Measurements from ENCODE around the gene PPIH.
"Not testable (repeated sequence)": the region's sequence is repeated elsewhere in the genome, so short reads cannot be mapped to it uniquely, and the experiment has no call there.

Gene PPIH

DNA sequence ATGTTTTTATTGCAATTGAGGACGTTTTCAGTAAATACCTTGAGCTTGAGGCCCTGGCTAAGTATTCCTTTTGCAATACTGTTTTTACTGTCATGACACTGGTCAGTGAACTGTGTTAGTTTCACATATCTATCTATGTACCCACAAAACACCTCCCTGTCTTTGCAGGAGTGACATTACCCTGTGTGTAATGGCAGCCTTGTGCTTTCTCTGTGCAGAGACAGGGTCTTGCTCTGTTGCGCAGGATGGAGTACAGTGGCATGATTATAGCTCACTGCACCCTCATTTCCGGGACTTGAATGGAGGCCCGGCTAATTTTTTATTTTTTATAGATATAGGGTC is 32.9 kb downstream of the PPIH start:
- no peak for DNase-seq
- Mint-ChIP-seq H3K9me3 (no peaks in the 10 kb centered on the region), H3K27me3 (no peaks in the 10 kb centered on the region), H3K27ac (no peak overlapping the region), H3K4me1 (peaks cover 74% of the 10 kb centered on the region), H3K4me3 (no peak overlapping the region), H3K36me3 (peaks cover 45% of the 10 kb centered on the region)
- CTCF ChIA-PET, result interaction anchor here (0.8 to 1.3 kb wide), 4 partner anchors 33 to 347 kb away, joined by 3 to 5 read pairs (median 4); partner anchors contain the start of gene PPIH

GRCh38 chr1:42692461-42692860 is 34.2 kb downstream of the PPIH start:
- H3K27me3 Mint-ChIP-seq, result no peaks in the 10 kb centered on the region
- no peak for DNase-seq
- no peak overlapping the region for H3K4me3 Mint-ChIP-seq
- H3K36me3 Mint-ChIP-seq, result peaks cover 49% of the 10 kb centered on the region
- CTCF ChIA-PET, result no interaction called here
- H3K4me1 Mint-ChIP-seq, result peaks cover 61% of the 10 kb centered on the region
- H3K9me3 Mint-ChIP-seq, result no peaks in the 10 kb centered on the region
- H3K27ac Mint-ChIP-seq, result no peak overlapping the region

DNA sequence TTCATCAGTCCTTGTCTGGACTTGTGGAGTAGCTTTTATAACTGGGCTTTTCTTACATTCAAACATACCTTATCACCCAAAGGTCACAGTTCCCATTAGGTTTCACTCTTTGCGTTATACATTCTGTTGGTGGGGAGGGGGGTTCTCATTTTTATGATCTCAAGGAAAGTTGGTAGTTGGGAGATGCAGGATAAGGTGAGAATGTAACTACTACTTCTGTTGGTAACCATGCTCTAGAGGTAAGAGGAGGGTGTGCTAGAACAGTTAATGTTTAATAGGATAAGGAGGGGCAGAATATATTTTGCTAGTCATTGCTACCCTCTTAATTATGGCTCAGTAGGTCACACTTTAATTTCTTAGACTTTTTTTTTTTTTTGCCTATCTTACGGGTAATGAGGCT is 34.7 kb downstream of the PPIH start:
- CTCF ChIA-PET, result no interaction called here
- peaks cover 56% of the 10 kb centered on the region for H3K4me1 Mint-ChIP-seq
- DNase-seq, result no peak
- H3K27ac Mint-ChIP-seq, result no peak overlapping the region
- H3K9me3 Mint-ChIP-seq, result no peaks in the 10 kb centered on the region
- H3K36me3 Mint-ChIP-seq, result peaks cover 47% of the 10 kb centered on the region
- H3K4me3 Mint-ChIP-seq, result no peak overlapping the region
- H3K27me3 Mint-ChIP-seq, result no peaks in the 10 kb centered on the region

DNA sequence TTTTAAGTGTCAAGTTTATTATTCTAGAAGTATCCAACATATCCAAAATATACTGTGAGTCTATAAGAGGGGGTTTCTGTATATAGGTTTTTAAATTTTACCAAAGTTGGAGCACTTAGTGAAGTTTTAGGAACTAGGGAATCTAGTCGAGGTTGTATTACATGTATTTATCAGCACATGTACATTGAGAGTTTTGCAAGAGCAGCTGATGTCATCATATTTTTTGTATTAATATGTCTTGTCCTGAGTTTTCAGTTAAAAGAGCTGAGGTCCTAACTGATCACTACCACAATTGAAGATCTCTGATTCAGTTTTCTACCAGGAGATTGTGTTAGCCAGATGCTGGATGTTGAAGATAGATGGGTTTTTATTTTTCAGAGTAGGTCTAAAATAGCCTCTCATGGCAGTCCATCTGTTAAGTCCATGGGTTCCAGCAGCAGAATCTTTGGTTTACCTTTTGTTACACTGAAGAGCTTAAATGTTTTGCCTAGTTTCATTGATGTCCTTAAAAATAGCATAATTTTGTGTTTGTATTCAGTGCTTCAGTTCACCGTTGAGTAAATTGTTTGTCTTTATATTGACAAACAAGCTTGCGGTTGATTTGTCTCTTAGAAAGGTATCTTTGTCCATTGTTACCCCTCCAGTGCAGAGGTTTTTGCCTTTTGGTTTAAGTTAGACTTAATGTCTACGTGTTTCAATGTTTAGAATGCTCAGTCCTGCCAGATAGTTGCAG is 40.0 kb downstream of the PPIH start:
- no peak overlapping the region for H3K27ac Mint-ChIP-seq
- H3K4me1 Mint-ChIP-seq, result peaks cover 12% of the 10 kb centered on the region
- no peaks in the 10 kb centered on the region for H3K27me3 Mint-ChIP-seq
- H3K9me3 Mint-ChIP-seq, result no peaks in the 10 kb centered on the region
- DNase-seq, result no peak
- H3K4me3 Mint-ChIP-seq, result no peak overlapping the region
- peaks cover 81% of the 10 kb centered on the region for H3K36me3 Mint-ChIP-seq
- CTCF ChIA-PET, result no interaction called here

- H3K36me3 Mint-ChIP-seq, result peaks cover 86% of the 10 kb centered on the region
- no peak overlapping the region for H3K4me3 Mint-ChIP-seq
- no peak overlapping the region for H3K27ac Mint-ChIP-seq
Measured at GRCh38 chr1:42700006-42700405, 41.8 kb downstream of the PPIH start.

GRCh38 chr1:42703888-42704464 is 45.8 kb downstream of the PPIH start:
- H3K27ac Mint-ChIP-seq, result no peak overlapping the region
- DNase-seq, result no peak
- H3K27me3 Mint-ChIP-seq, result no peaks in the 10 kb centered on the region
- H3K9me3 Mint-ChIP-seq, result no peaks in the 10 kb centered on the region
- CTCF ChIA-PET, result no interaction called here
- H3K4me1 Mint-ChIP-seq, result no peaks in the 10 kb centered on the region
- H3K36me3 Mint-ChIP-seq, result peaks cover 81% of the 10 kb centered on the region
- no peak overlapping the region for H3K4me3 Mint-ChIP-seq

More at GRCh38 chr1:42700006-42700405, 41.8 kb downstream of the PPIH start:
- Mint-ChIP-seq H3K4me1 (peaks cover 4% of the 10 kb centered on the region), H3K27me3 (no peaks in the 10 kb centered on the region), H3K9me3 (no peaks in the 10 kb centered on the region)
- CTCF ChIA-PET, result no interaction called here
- DNase-seq, result no peak

GRCh38 chr1:42712808-42713207 is 54.6 kb downstream of the PPIH start:
- peaks cover 17% of the 10 kb centered on the region for H3K9me3 Mint-ChIP-seq
- CTCF ChIA-PET, H3K4me3 Mint-ChIP-seq, DNase-seq, H3K27me3 Mint-ChIP-seq, H3K4me1 Mint-ChIP-seq, H3K27ac Mint-ChIP-seq: not testable (repeated sequence)
- H3K36me3 Mint-ChIP-seq, result peaks cover 78% of the 10 kb centered on the region

DNA sequence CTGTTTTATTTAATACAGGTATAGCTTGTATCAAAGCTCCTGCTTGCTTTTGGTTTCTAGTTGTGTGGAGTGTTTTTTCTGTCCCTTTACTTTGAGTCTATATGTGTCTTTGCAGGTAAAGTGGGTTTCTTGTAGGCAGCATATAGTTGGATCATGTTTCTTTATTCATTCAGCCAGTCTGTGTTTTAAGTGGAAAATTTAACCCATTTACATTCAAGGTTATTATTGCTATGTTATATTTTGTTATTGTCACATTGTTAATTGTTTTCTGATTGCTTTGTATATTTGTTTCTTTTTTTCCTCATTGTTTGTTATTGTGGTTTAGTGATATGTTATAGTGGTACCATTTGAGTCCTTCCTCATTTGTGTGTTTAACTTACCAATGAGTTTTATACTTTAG is 55.1 kb downstream of the PPIH start:
- Mint-ChIP-seq H3K27me3 (no peaks in the 10 kb centered on the region), H3K4me1 (peaks cover 10% of the 10 kb centered on the region), H3K9me3 (peaks cover 17% of the 10 kb centered on the region), H3K36me3 (peaks cover 75% of the 10 kb centered on the region), H3K4me3 (no peak overlapping the region), H3K27ac (no peak overlapping the region)
- DNase-seq, result no peak
- CTCF ChIA-PET, result no interaction called here

DNA sequence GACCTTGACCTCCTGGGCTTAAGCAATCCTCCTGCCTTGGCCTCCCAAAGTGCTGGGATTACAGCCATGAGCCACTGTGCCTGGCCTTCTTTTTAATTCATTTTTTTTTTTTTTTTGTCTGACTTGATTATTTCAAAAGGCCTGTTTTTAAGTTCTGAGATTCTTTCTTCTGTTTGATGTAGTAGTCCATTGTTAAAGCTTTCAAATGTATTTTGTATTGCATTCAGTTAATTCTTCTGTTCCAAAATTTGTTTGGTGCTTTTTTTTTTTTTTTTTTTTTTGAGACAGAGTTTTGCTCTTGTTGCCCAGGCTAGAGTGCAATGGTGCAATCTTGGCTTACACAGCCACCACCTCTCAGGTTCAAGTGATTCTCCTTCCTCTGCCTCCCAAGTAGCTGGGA is 56.2 kb downstream of the PPIH start:
- H3K36me3 Mint-ChIP-seq, result peaks cover 68% of the 10 kb centered on the region
- H3K27ac Mint-ChIP-seq, H3K4me1 Mint-ChIP-seq, CTCF ChIA-PET, H3K4me3 Mint-ChIP-seq, DNase-seq, H3K27me3 Mint-ChIP-seq: not testable (repeated sequence)
- peaks cover 17% of the 10 kb centered on the region for H3K9me3 Mint-ChIP-seq

GRCh38 chr1:42720868-42721267 is 62.6 kb downstream of the PPIH start:
- Mint-ChIP-seq H3K36me3 (peaks cover 16% of the 10 kb centered on the region), H3K27me3 (peaks cover 7% of the 10 kb centered on the region), H3K4me1 (no peaks in the 10 kb centered on the region), H3K27ac (peak overlapping the region; percentile 26), H3K4me3 (no peak overlapping the region), H3K9me3 (no peaks in the 10 kb centered on the region)
- DNase-seq, result no peak
- CTCF ChIA-PET, result no interaction called here

DNA sequence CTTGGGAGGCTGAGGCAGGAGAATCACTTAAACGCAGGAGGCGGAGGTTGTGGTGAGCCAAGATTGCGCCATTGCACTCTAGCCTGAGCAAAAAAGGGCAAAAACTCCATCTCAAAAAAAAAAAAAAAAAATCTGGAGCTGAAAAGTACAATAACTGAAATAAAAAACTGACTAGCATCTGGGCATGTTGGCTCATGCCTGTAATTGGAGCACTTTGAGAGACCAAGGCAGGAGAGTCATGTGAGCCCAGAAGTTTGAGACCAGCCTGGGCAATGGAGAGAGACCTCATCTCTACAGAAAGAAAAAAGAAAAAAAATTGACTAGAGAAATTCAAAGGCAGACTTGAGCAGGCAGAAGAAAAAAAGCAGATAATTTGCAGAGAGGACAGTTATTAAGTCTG is 63.7 kb downstream of the PPIH start:
- no peaks in the 10 kb centered on the region for H3K4me1 Mint-ChIP-seq
- H3K27ac Mint-ChIP-seq, result no peak overlapping the region
- no peak for DNase-seq
- CTCF ChIA-PET, result no interaction called here
- no peaks in the 10 kb centered on the region for H3K9me3 Mint-ChIP-seq
- peaks cover 7% of the 10 kb centered on the region for H3K27me3 Mint-ChIP-seq
- no peak overlapping the region for H3K4me3 Mint-ChIP-seq
- peaks cover 9% of the 10 kb centered on the region for H3K36me3 Mint-ChIP-seq

DNA sequence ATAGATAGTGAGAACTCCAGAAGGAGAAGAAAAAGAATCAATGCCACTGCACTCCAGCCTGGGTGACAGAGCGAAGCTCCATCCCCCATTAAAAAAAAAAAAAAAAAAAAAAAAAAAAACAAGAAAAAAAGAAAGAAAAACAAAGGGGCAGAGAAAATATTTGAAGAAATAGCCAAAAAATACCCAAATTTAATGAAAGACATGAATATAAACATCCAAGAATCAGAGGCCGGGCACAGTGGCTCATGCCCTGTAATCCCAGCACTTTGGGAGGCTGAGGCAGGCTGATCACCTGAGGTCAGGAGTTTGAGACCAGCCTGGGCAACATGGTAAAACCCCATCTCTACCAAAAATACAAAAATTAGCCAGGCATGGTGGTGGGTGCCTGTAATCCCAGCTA is 64.2 kb downstream of the PPIH start:
- H3K27ac Mint-ChIP-seq, DNase-seq, H3K4me3 Mint-ChIP-seq, H3K4me1 Mint-ChIP-seq, CTCF ChIA-PET, H3K9me3 Mint-ChIP-seq, H3K36me3 Mint-ChIP-seq, H3K27me3 Mint-ChIP-seq: not testable (repeated sequence)

DNA sequence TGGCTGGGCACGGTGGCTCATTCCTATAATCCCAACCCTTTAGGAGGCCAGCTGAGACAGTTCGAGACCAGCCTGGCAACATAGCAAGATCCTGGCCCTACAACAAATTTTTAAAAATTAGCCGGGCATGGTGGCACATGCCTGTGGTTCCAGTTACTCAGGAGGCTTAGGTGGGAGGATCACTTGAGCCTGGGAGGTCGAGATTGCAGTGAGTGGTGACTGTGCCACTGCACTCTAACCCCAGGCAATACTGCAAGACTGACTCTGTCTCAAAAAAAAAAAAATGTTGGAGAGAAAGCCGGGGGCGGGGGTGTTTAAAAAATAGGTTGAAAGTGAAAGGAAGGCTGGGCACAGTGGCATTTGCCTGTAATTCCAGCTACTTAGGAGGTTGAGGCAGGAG is 65.3 kb downstream of the PPIH start:
- H3K4me3 Mint-ChIP-seq, result no peak overlapping the region
- H3K9me3 Mint-ChIP-seq, result no peaks in the 10 kb centered on the region
- no peak overlapping the region for H3K27ac Mint-ChIP-seq
- no peaks in the 10 kb centered on the region for H3K4me1 Mint-ChIP-seq
- CTCF ChIA-PET, result no interaction called here
- peaks cover 7% of the 10 kb centered on the region for H3K27me3 Mint-ChIP-seq
- peaks cover under 1% of the 10 kb centered on the region for H3K36me3 Mint-ChIP-seq
- no peak for DNase-seq

- H3K4me1 Mint-ChIP-seq, H3K4me3 Mint-ChIP-seq, H3K9me3 Mint-ChIP-seq, CTCF ChIA-PET, DNase-seq, H3K27me3 Mint-ChIP-seq, H3K27ac Mint-ChIP-seq, H3K36me3 Mint-ChIP-seq: not testable (repeated sequence)
Measured at GRCh38 chr1:42725820-42726219, 67.6 kb downstream of the PPIH start.
